Gastroesophageal sphincter (tissue), 4 donors: ENCODE results near the gene GUCY1A1. TPM values are rescaled to one million over a fixed set of nuclear protein-coding genes. Genes with fewer than 3 reads are reported as not detected.

Experiments used
- ATAC-seq: fragments of 150-250 bp; one replicate; pipeline ENCODE4 v1.9.1; 2016; ENCODE audit warnings: mild to moderate bottlenecking, moderate library complexity
- H3K27ac ChIP-seq, 4 donors: fragments of 200-600 bp; sonication (generic) in 3 of 4; 1 replicate in 3 of 4; 2 replicates in 1 of 4; pipeline ENCODE4 v1.5.1; 2016 to 2019
- H3K27me3 ChIP-seq: fragments of 200-600 bp; sonication (generic); one replicate; pipeline ENCODE4 v1.5.1; 2019
- H3K36me3 ChIP-seq, 2 donors: fragments of 200-600 bp; sonication (generic); one replicate each; pipeline ENCODE4 v1.5.1; 2019; ENCODE audit warnings: control low read depth in 1 of 2
- H3K4me1 ChIP-seq, 3 donors: fragments of 200-600 bp; sonication (generic); 1 replicate in 2 of 3; 2 replicates in 1 of 3; pipeline ENCODE4 v1.5.1; 2016 to 2019; ENCODE audit warnings: control low read depth in 2 of 3
- H3K4me3 ChIP-seq, 2 donors: fragments of 200-600 bp; sonication (generic); one replicate each; pipeline ENCODE4 v1.5.1; 2019; ENCODE audit warnings: mild to moderate bottlenecking in 1 of 2, moderate library complexity in 1 of 2
- H3K9me3 ChIP-seq, 3 donors: fragments of 200-600 bp; sonication (generic); one replicate each; pipeline ENCODE4 v1.5.1; 2017 to 2019; ENCODE audit warnings: control low read depth in 2 of 3
- EP300 ChIP-seq: sonication (generic); formaldehyde crosslinking; IDR thresholded peaks from one replicate; pipeline ENCODE4 v1.6.1; 2017; ENCODE audit warnings: antibody characterized with exemption, mild to moderate bottlenecking
- POLR2A ChIP-seq, 2 donors: fragments of 450-650 bp; IDR thresholded peaks; one replicate each; pipeline ENCODE4 v1.6.1; 2017; ENCODE audit warnings: antibody characterized with exemption in 2 of 2, mild to moderate bottlenecking in 2 of 2, moderate library complexity in 1 of 2
- POLR2AphosphoS5 ChIP-seq: sonication (generic); formaldehyde crosslinking; IDR thresholded peaks from one replicate; pipeline ENCODE4 v1.6.1; 2017; ENCODE audit warnings: antibody characterized with exemption
- WGBS, 2 donors: methylation state at CpG; one replicate each; pipeline ENCODE4 v1.1.5; 2018; ENCODE audit warnings: low coverage in 1 of 2; 5-methylcytosine and 5-hydroxymethylcytosine counted together
- total RNA-seq, 4 donors: library from RNA; depleted of rRNA; stranded (reverse); fragments of >200 nt; gene quantifications; one replicate each; pipeline ENCODE4 v1.1.0, GENCODE V29; 2016
- TF ChIP-seq, protein P1 (sequence below), 4 experiments: fragments of 200-600 bp in 2 of 4; fragments of 450-650 bp in 2 of 4; sonication (generic) in 1 of 4; IDR thresholded peaks; one replicate each; pipeline ENCODE4 v1.5.1; 2017 to 2019; ENCODE audit warnings: antibody characterized with exemption in 4 of 4, mild to moderate bottlenecking in 2 of 4, moderate library complexity in 2 of 4

Gene GUCY1A1
- total RNA-seq, 4 donors from 2014 or later, result 69.4 to 196 (median 144) TPM

GRCh38 chr4:155667568-155668511 lies 1.2 kb downstream of the GUCY1A1 start:
- ATAC-seq, result peak; percentile 78
- peak overlapping the region; percentile 64 to 91 (median 88) for H3K27ac ChIP-seq
- 0 to 3% methylated on average over 4 to 12 of the region's 71 CpGs for WGBS, 2 donors
- H3K9me3 ChIP-seq, result no peaks in the 10 kb centered on the region
- H3K27me3 ChIP-seq, result no peaks in the 10 kb centered on the region
- H3K36me3 ChIP-seq, result no peaks in the 10 kb centered on the region
- peaks cover 0 to 49% (median 0%) of the 10 kb centered on the region in 3 donors for H3K4me1 ChIP-seq
- peak overlapping the region; percentile 48 to 70 for H3K4me3 ChIP-seq
- TF ChIP-seq POLR2AphosphoS5 (peak; percentile 66), POLR2A (IDR thresholded peaks at IDR 0.05) (peak in 1 of 2 donors; percentile 59), EP300 (no peak)
- TF ChIP-seq, protein P1, sequence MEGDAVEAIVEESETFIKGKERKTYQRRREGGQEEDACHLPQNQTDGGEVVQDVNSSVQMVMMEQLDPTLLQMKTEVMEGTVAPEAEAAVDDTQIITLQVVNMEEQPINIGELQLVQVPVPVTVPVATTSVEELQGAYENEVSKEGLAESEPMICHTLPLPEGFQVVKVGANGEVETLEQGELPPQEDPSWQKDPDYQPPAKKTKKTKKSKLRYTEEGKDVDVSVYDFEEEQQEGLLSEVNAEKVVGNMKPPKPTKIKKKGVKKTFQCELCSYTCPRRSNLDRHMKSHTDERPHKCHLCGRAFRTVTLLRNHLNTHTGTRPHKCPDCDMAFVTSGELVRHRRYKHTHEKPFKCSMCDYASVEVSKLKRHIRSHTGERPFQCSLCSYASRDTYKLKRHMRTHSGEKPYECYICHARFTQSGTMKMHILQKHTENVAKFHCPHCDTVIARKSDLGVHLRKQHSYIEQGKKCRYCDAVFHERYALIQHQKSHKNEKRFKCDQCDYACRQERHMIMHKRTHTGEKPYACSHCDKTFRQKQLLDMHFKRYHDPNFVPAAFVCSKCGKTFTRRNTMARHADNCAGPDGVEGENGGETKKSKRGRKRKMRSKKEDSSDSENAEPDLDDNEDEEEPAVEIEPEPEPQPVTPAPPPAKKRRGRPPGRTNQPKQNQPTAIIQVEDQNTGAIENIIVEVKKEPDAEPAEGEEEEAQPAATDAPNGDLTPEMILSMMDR (IDR thresholded peaks at IDR 0.05), result no peak

- Histone ChIP-seq H3K4me3 (peak overlapping the region; percentile 48 to 70), H3K27ac (peak overlapping the region; percentile 31 to 91 (median 76)), H3K9me3 (no peaks in the 10 kb centered on the region), H3K36me3 (no peaks in the 10 kb centered on the region), H3K4me1 (peaks cover 0 to 58% (median 0%) of the 10 kb centered on the region in 3 donors), H3K27me3 (no peaks in the 10 kb centered on the region)
- TF ChIP-seq, protein P1 (IDR thresholded peaks at IDR 0.05), result no peak
- TF ChIP-seq EP300 (no peak), POLR2A (IDR thresholded peaks at IDR 0.05) (no peak), POLR2AphosphoS5 (no peak)
- ATAC-seq, result no peak
- WGBS, 2 donors, result 26 to 34% methylated on average over 8 to 9 of the region's 9 CpGs
Observed at GRCh38 chr4:155668707-155669220, 2.1 kb downstream of the GUCY1A1 start.

DNA sequence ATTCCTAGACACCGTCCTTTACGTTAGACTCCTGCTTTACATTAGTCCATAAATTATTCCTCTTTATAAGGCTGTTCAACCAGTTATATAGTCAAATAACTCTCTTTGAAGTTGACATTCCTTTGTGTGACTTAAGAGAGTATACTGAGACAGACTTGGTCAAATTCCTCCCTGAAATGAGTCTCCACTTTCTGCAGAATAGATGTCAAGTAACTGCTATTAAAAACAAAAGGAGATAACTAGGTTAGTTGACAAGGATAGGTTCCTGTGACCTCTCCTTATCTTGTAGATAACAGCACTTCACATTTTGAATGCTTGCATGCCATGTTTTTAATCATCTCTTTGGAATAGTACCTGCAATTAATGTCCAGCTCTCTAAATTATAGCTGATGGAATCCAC lies 5.7 kb downstream of the GUCY1A1 start:
- no peaks in the 10 kb centered on the region for H3K9me3 ChIP-seq
- TF ChIP-seq EP300, result no peak
- TF ChIP-seq, protein P1 (IDR thresholded peaks at IDR 0.05), result no peak
- TF ChIP-seq POLR2A (IDR thresholded peaks at IDR 0.05), result no peak
- no peak for TF ChIP-seq POLR2AphosphoS5
- peaks cover 0 to 73% (median 7%) of the 10 kb centered on the region in 3 donors for H3K4me1 ChIP-seq
- no peak for ATAC-seq
- no peaks in the 10 kb centered on the region for H3K36me3 ChIP-seq
- H3K27ac ChIP-seq, result peak overlapping the region in 2 of 4 donors; percentile 29 to 60
- WGBS, 2 donors, result 91% methylated on average over 2 of the region's 2 CpGs; no CpG with 5 or more reads in 1 of the 2 donors
- H3K4me3 ChIP-seq, result no peak overlapping the region
- H3K27me3 ChIP-seq, result no peaks in the 10 kb centered on the region

DNA sequence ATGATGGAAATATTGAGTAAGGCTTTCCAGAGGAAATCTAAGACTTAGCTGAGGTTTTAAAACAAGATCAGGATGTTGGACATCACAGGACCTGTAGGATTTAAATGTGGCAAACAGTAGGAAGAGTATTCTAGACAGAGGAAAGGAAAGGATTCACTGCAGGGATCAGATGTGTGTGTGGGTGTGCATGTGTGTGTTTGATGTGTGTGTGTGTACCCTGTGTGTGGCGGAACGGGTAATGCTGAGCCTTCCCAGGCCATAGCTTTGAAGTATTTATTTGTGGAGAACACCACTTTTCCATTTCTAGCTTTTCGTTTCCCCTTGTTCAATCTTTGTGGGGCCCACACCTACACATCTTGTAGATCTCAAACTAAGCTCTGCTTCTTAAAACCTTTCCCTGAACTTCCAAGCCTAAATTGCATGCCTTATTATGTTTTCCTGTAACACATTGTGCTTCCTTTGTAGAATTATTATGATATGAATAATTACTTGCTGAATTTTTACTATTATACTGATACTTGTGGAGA lies 6.9 kb downstream of the GUCY1A1 start:
- H3K36me3 ChIP-seq, result no peaks in the 10 kb centered on the region
- peak overlapping the region in 3 of 4 donors; percentile 25 to 60 (median 49) for H3K27ac ChIP-seq
- H3K4me1 ChIP-seq, result peaks cover 0 to 77% (median 7%) of the 10 kb centered on the region in 3 donors
- no peak for ATAC-seq
- H3K27me3 ChIP-seq, result no peaks in the 10 kb centered on the region
- no peak overlapping the region for H3K4me3 ChIP-seq
- TF ChIP-seq POLR2AphosphoS5, result no peak
- TF ChIP-seq POLR2A (IDR thresholded peaks at IDR 0.05), result no peak
- no peak for TF ChIP-seq EP300
- TF ChIP-seq, protein P1 (IDR thresholded peaks at IDR 0.05), result no peak
- 55 to 77% methylated on average over 3 of the region's 3 CpGs for whole genome bisulfite sequencing, 2 donors
- H3K9me3 ChIP-seq, result no peaks in the 10 kb centered on the region
